GM21360 (cell line): ENCODE data around the gene PROK1.
"Not testable (repeated sequence)": the region's sequence is repeated elsewhere in the genome, so short reads cannot be mapped to it uniquely, and the experiment has no call there.

Source experiments
- ATAC-seq: cut with Tn5 transposase; IDR thresholded peaks from one replicate; pipeline ENCODE4 v1.9.1; 2021; ENCODE audit warnings: mild to moderate bottlenecking, moderate library complexity; ENCODE audit not compliant: unreplicated experiment

Gene PROK1

GRCh38 chr1:110450929-110451328, at the start of gene PROK1:
TSS of gene PROK1 (plus strand) at chr1:110451149. CDS start at chr1:110451217, 68 bp downstream.
- ATAC-seq: no peak

DNA sequence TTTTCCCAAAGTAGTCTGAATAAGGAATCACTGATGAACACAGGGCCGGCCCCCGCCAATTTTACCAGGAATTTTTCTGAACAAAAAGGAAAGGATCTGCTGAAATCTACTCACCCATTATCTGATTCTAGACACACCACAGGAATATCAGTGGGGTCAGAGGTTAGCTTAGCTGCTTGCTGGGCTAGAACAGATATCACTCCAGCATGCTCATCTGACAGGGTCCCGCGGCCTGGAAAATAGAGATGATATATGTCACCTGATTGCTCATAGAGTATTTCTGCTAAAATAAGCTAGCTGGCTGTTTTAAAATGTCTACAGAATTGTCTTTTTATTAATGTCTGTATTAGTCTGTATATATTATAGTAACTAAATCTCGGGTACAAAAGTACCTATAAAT, 47.1 kb upstream of the PROK1 start:
- ATAC-seq: no peak

DNA sequence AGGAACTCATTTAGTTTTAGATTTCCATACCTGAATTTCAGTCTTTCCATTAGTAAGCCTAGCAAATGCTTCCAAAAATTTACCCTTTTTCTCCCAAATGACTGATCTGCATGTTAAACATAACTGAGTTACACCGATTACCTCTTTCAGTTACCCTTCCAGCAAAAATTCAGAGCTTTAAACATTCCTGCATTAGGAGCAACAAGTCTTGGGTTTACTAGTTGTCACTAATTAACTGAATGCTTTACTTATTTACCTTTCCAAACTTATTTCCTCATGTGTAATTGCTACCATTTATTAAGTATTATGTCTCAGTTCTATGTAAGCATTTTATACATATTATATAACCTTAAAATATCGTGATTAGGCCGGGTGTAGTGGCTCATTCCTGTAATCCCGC, 46.5 kb upstream of the PROK1 start:
- ATAC-seq: no peak

GRCh38 chr1:110406407-110406806, 44.5 kb upstream of the PROK1 start:
- not testable (repeated sequence) for ATAC-seq

GRCh38 chr1:110407260-110408210, 43.4 kb upstream of the PROK1 start, which contains the start of gene LAMTOR5:
TSS of gene LAMTOR5 (minus strand) at chr1:110407694. CDS start at chr1:110407620, 74 bp downstream.
- ATAC-seq: peak; percentile 86

DNA sequence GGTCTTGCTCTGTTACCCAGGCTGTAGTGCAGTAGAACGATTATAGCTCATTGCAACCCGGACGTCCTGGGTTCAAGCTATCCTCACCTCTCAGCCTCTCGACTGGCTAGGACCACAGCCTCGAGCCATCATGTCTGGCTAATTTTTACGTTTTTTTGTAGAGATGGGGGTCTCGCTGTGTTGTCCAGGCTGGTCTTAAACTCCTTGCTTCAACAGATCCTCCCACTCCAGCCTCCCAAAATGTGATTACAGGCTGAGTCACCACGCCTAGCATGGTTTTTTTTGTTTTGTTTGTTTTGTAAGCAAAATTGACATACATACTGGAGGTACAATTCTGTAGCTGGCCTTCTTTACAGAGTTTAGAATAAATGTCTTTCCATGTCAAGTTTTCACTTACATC, 42.5 kb upstream of the PROK1 start:
- no peak for ATAC-seq

DNA sequence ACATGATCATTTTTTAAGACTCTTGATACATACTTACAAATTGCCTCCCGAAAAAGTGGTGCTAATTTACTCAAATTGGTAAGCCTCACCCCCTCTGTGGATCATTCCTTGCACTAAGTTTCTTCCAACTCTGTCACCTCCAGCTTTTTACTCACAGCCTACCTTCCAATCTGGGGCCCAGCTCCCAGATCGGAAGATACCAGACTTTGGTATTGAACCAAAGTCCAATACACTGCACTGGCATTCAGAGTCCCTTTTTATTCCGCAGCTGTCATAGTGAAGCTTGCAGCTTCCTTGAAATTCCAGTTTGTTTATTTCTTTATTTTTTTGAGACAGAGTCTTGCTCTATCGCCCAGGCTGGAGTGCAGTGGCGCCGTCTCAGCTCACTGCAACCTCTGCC, 41.6 kb upstream of the PROK1 start:
- no peak for ATAC-seq

DNA sequence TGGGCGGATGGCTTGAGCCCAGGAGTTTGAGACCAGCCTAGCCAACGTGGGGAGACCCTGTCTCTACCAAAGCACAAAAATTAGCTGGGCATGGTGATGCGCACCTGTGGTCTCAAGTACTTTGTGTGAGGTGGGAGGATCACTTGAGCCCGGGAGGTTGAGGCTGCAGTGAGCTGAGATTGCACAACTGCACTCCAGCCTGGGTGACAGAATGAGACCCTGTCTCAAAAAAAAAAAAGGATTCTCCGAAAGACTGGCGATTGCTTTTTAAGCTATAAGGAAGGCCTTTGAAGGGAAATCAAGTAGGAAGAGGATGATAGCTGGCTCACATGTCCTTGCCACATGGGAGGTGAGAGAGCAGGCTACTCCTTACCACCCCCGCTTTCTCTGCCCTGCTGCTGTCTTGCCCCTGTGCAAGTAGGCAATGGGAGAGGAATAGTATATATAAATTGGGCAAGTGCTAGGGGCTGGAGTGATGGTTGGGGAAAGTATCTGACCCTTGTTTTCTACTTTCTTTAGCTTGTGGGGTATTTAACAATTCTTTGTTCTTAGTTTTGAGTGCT, 39.7 kb upstream of the PROK1 start:
- ATAC-seq: no peak

DNA sequence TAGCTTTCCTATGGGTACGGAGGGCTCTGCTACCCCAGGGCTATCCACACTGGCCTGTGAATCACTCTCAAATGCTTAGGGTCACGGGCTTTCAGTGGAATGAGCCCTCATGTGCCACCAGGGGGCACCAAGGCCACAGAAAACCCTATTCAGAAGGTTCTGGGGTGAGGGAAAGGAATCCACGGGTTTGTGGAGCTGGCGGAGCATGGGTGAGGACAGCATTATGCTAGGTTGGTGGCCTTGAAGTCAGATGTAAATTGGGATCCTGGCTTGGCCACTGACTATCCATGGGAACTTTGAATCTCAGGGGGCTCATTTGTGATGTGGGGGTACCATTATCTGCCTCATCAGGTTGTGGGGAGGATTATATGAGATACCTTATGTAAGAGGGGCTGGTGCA, 38.4 kb upstream of the PROK1 start:
- no peak for ATAC-seq

DNA sequence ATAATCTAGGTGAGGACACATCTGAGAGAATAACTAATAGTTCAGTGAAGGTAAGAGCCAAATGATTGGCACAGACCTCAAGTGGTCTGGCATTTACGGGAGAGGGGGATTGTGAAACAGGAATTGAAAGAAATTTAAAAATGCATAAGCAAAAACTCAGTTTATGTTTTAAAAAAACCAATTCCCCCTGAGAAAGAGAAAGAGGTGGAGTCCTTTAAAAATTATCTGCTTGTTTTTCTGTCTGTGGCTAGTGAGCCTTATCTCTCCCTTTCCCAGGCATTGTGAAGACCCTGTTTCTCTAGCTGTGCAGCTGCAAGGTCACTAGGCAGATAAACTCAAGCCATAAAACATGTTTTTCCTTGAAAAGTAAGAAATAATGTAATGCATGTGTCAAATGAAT, 37.9 kb upstream of the PROK1 start:
- not testable (repeated sequence) for ATAC-seq

- no peak for ATAC-seq
Observed at GRCh38 chr1:110418729-110419128, 32.2 kb upstream of the PROK1 start.

DNA sequence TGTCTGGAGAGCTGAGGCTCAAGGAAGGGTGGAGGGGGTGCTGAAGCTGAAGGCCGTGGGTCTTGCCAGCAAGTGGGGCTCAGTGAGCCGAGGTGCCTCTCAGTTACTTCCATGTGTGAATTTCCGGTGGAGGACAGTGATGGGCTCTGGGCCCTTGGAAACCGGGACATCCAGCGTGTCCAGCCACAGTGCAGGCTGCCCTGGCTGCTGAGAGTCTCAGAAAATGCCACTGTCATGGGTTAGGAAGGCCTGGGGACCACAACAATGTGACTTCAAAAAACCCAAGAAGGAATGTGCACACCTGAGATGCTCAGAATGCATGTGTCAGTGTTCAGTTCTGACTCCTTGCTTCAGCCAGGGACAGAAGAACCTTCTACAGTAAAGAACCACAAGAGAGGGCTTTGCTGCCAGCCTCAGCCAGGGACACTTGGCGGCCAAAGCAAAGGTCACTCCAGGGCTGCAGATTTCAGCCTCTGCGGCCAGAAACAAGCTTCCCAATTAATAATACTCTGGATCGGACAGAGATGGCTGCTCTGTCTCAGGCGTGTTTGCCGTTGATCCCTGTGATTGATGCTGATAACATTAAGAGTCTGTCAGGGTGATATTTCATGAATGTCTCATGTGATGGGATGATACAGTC, 30.8 kb upstream of the PROK1 start:
- ATAC-seq: no peak

GRCh38 chr1:110420874-110421793, 29.8 kb upstream of the PROK1 start:
- ATAC-seq: no peak

- ATAC-seq: no peak
Observed at GRCh38 chr1:110424699-110425611, 26.0 kb upstream of the PROK1 start.

DNA sequence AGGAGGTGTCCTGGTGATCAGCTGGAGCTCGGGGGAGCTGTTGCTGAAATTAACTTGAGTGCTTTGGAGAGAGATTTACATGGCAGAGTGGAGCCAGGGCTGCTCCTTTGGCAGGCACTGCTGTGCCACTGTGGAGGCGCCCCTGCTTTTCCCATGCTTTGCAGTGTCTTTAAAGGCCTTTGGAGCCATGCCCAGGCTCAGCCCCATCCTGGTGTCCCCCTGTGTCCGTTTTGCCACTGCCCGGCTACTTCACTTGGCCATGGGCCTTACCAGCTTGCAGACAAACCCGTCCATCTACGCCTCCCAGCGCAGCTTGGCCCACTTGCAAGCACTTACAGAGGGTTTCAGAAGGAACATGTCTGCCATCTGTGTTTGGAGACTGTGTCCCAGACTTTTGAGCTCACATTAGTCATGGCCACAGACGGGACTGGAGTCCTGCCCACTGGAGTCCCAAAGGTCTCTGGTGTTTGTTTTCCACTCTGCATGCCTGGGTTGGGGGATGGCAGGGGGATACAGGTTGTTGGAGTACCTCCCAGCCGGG, 25.3 kb upstream of the PROK1 start:
- no peak for ATAC-seq

- no peak for ATAC-seq
Observed at GRCh38 chr1:110426854-110427253, 24.1 kb upstream of the PROK1 start.

DNA sequence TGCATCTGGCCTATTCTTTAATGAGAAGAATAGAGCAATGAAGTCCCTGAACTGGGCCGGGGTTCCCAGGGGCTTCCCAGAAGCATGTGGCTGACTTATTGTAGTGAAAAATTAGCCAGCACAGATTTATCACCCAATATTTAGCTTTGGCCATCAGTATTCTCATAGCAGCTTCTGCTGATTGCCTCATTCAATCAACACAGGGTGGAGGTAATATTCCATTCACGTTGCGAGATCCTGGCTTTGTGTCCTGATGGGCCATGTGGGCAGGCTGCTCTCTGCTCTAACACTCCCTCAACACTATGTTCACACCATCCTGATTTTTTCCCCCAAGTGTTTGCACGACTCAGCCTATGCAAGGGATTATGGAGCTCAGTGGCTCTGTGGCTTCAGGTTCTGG, 22.0 kb upstream of the PROK1 start:
- ATAC-seq: no peak

DNA sequence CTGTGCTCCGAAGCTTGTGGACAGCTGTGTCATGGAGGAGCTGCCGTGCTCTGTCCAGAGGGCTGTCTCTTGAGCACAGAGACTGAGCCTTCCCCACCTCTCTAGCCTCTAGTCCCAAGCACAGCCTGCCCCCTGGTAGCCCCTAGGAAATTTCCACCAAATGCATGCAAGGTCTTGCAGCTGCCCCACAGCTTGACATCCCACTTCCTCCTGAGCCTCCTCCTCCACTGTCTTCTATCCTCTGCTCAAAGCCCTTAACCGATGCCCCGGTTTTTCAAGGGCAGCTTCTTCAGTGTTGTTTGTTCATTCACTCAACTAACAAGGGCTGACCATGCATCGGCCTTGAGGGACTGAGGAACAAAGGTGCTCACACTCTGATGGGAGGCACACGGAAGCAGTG, 20.6 kb upstream of the PROK1 start:
- no peak for ATAC-seq

- ATAC-seq: no peak
Observed at GRCh38 chr1:110430901-110431300, 20.0 kb upstream of the PROK1 start.
